Activated CD8-positive, alpha-beta memory T cell treated with anti-CD3 and anti-CD28 coated beads, Interleukin-2, amount 10 ng/mL, durations not matched to agents 7 days and 5 days (primary cell): Measurements from ENCODE around the gene COX20. TPM values are rescaled to one million over a fixed set of nuclear protein-coding genes. Genes with fewer than 3 reads are reported as not detected.

Experiments
- ATAC-seq: fragments of 150-1000 bp; cut with Tn5 transposase; one replicate; pipeline ENCODE4 v1.10.0; 2021; ENCODE audit warnings: moderate library complexity
- CTCF ChIA-PET: fragments of 350-600 bp; sonication (Branson Sonifier 250); formaldehyde crosslinking; loops from one replicate; lab custom pipeline; 2021; ENCODE audit warnings: antibody characterized with exemption; lab: Charles Lee
- DNase-seq: peaks from one replicate; pipeline ENCODE4 v3.0.0-alpha.2; 2020
- H3K27ac Mint-ChIP-seq: one replicate; pipeline ENCODE4 v1.8.0; 2021; ENCODE audit warnings: mild to moderate bottlenecking, mixed read lengths
- H3K27me3 Mint-ChIP-seq: one replicate; pipeline ENCODE4 v1.8.0; 2021; ENCODE audit warnings: mixed read lengths
- H3K36me3 Mint-ChIP-seq: one replicate; pipeline ENCODE4 v1.8.0; 2021; ENCODE audit warnings: mild to moderate bottlenecking, mixed read lengths
- H3K4me1 Mint-ChIP-seq: one replicate; pipeline ENCODE4 v1.8.0; 2021; ENCODE audit warnings: mixed read lengths
- H3K4me3 Mint-ChIP-seq: one replicate; pipeline ENCODE4 v1.8.0; 2021; ENCODE audit warnings: mild to moderate bottlenecking, moderate library complexity, mixed read lengths
- H3K9me3 Mint-ChIP-seq: one replicate; pipeline ENCODE4 v1.8.0; 2022; ENCODE audit warnings: low read depth, mixed read lengths
- total RNA-seq, 2 experiments: library from RNA; stranded (reverse); gene quantifications; one replicate each; pipeline ENCODE4 v1.2.3, GENCODE V29; 2021

The COX20 gene
- total RNA-seq, 2 experiments from 2014 or later, result 21.6 to 26.3 TPM

DNA sequence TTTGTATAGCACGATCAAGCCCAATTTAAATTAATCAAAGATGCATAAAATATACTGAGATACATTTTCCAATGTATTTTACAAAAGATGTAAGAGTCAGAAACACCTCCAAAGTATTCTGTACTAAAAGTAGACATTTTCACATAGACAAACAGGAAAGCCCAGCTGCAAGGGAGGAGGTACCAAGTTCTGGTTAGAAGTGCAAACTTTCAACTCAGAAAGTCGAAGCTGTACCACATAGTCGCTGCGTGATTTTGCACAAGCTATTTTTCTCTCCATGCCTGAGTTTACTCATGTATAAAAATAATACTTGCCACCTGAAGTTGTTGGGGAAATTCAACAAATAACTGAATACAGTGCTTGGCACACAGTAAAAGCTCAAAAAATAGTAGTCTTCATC, 34.5 kb downstream of the COX20 start:
- CTCF ChIA-PET, result no interaction called here
- Mint-ChIP-seq H3K9me3 (no peaks in the 10 kb centered on the region), H3K27me3 (no peaks in the 10 kb centered on the region), H3K4me1 (peaks cover 17% of the 10 kb centered on the region), H3K4me3 (no peak overlapping the region), H3K27ac (no peak overlapping the region), H3K36me3 (no peaks in the 10 kb centered on the region)
- no peak for ATAC-seq
- no peak for DNase-seq

DNA sequence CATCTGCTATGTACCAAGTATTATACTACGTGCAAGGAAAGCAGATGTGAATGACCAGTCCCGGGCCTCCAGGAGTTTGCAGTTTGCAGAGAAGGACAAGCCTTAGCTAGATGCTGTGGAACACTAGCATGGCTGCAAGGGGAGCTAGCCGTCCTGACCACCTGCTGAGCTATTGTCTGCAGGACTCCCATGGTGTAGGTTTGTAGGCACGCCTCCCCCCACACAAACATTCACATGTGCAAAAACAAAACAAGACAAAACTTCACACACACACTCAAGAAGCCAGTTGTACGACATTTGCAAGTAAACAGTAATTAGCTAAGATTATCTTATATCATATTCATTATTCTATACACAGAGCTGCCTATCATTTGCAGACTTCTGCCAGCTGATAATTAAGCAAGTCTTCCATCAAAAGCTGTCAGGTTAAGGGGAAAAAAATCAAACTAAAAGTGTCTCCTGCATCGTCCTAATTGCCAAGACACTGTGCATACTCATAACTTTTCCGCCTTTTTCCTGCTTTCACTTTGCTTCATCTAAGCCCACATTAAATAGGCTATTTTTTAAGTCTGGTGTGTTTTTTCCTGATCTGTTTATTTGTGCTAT, 39.6 kb downstream of the COX20 start:
- Mint-ChIP-seq H3K4me3 (no peak overlapping the region), H3K27me3 (no peaks in the 10 kb centered on the region), H3K27ac (no peak overlapping the region), H3K4me1 (no peaks in the 10 kb centered on the region), H3K9me3 (no peaks in the 10 kb centered on the region), H3K36me3 (no peaks in the 10 kb centered on the region)
- DNase-seq (no peak), ATAC-seq (no peak)
- CTCF ChIA-PET, result interaction anchor here (0.5 to 1.8 kb wide), 2 partner anchors 9 to 13 kb away, joined by 3 to 5 read pairs; no protein-coding TSS in a partner anchor

DNA sequence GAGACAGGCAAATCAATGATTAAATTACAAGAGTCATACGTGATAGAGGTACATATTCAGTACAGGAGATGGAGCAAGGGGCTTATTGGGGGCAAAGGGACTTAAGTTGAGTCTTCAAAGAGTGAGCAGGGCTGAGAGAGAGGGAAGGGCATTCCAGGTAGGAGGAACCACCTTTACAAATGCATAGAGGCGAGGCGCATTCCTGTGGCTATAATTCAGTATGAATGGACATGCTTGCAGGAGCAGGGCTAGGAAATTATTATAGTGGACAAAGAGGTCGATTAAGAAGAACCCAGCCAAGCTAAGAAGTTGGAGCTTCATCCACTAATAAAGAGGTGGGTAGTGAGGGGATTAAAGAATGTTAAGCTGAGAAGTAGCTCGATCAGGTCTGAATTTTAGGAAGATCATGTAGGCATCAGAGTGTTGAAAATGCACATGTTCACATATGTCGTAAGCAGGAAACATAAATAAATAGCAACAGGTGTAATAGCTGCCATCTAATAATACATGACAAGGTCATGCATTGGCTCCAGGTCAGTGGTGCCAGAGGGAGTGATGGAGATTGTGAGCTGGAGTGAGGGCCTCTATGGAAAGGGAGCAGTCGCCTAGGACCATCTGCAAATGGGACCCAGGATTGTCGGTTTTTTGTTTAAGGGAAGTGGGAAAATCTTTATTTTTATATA, 40.9 kb downstream of the COX20 start:
- Mint-ChIP-seq H3K4me3 (no peak overlapping the region), H3K4me1 (no peaks in the 10 kb centered on the region)

DNA sequence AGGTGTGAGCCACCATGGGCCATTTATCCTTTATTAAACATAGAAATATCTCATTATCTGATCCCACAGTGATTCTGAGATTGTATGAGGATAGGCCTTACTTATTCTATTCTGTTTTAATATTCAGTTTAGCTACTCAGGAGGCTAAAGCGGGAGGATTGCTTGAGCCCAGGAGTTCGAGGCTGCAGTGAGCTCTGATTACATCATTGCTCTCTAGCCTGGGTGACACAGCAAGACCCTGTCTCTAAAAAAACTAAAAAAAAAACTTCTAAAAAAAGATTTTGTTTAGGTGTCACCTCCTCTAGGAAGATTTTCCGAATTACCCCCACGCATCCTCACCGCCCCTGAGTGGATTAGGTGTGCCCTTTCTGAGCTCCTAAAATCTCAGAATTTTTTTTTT, 43.2 kb downstream of the COX20 start:
- no peaks in the 10 kb centered on the region for H3K27me3 Mint-ChIP-seq
- H3K27ac Mint-ChIP-seq, result no peak overlapping the region
- no peaks in the 10 kb centered on the region for H3K9me3 Mint-ChIP-seq
- ATAC-seq (no peak), DNase-seq (no peak)
- no peaks in the 10 kb centered on the region for H3K36me3 Mint-ChIP-seq
- H3K4me1 Mint-ChIP-seq, result no peaks in the 10 kb centered on the region
- CTCF ChIA-PET, result no interaction called here
- no peak overlapping the region for H3K4me3 Mint-ChIP-seq

More for the DNA sequence above, 40.9 kb downstream of the COX20 start:
- no peaks in the 10 kb centered on the region for H3K27me3 Mint-ChIP-seq
- DNase-seq (no peak), ATAC-seq (no peak)
- no peak overlapping the region for H3K27ac Mint-ChIP-seq
- CTCF ChIA-PET, result interaction anchor here (1.1 kb wide), 1 partner anchor 11 kb away, joined by 3 read pairs; no protein-coding TSS in a partner anchor
- H3K9me3 Mint-ChIP-seq, result no peaks in the 10 kb centered on the region
- H3K36me3 Mint-ChIP-seq, result no peaks in the 10 kb centered on the region

DNA sequence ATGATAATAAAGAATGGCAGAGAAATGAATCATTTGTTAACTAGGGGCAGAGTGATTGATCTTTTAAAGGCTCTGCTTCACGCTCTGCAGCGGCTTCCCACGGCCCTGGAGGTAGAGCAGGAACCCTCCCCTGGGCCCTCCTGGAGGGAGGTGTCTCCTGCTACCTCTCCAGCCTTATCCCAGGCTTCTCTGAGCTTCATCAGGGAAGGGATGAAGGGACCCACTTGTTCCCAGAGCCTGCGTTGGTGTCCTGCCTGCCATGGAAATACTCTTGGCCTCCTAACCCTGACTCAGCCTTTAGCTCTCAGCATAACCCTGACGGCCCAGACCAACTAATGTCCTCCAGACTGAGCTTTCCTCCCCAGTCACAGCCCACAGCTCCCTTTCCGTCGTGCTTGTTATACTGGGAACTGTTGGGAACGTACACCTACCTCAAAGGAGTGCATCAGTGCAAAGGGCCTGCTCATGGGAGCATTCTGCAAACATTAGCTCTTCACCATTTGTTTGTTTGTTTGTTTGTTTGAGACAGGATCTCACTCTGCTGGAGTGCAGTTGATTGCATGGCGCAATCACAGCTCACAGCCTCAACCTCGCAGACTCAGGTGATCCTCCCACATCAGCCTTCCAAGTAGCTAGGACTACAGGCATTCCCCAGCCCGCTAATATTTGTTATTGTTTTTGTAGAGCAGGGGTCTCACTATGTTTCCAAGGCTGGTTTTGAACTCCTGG, 46.3 kb downstream of the COX20 start:
- ATAC-seq (no peak), DNase-seq (no peak)
- Mint-ChIP-seq H3K4me3 (no peak overlapping the region), H3K36me3 (no peaks in the 10 kb centered on the region), H3K27ac (no peak overlapping the region), H3K27me3 (peaks cover 4% of the 10 kb centered on the region), H3K4me1 (no peaks in the 10 kb centered on the region), H3K9me3 (no peaks in the 10 kb centered on the region)
- CTCF ChIA-PET, result interaction anchor here (1.2 to 1.4 kb wide), 2 partner anchors 10 to 16 kb away, joined by 3 to 8 read pairs; no protein-coding TSS in a partner anchor

DNA sequence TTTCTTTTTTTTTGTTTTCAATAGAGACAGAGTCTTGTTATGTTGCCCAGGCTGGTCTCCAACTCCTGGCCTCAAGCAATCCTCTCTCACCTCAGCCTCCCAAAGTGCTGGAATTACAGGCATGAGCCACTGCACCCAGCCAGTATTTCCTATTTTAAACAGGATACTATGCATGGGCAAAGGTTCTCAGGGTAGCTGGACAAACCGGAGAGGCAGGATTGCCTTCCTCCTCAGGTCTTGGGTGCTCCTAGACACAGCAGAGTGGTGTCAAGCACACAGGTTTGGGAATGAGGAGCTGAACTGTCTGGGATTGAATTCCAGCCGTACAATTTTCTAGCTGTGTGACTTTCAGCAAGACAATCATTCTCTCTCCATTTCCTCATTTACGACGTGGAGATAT, 51.8 kb downstream of the COX20 start:
- H3K4me1 Mint-ChIP-seq, result no peaks in the 10 kb centered on the region
- H3K9me3 Mint-ChIP-seq, result no peaks in the 10 kb centered on the region
- no peak overlapping the region for H3K27ac Mint-ChIP-seq
- peaks cover 4% of the 10 kb centered on the region for H3K27me3 Mint-ChIP-seq
- CTCF ChIA-PET, result interaction anchor here (0.7 to 0.8 kb wide), 2 partner anchors 156 to 222 kb away, joined by 3 read pairs; no protein-coding TSS in a partner anchor
- no peaks in the 10 kb centered on the region for H3K36me3 Mint-ChIP-seq
- DNase-seq (no peak), ATAC-seq (no peak)
- no peak overlapping the region for H3K4me3 Mint-ChIP-seq

DNA sequence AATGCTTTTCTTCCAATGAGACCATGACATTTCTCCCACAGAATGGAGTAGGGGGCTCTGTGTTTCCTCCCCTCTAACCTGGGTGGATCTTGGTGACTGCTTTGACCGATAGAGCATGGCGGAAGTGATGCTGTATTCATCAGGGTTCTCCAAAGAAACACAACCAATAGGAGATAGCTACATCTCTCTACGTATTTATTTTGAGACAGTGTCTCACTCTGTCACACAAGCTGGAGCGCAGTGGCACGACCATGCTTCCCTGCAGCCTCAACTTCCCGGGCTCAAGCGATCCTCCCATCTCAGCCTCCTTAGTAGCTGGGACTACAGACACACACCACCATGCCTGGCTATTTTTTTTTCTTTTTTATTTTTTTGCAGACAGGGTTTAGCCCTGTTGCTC, 58.4 kb downstream of the COX20 start:
- Mint-ChIP-seq H3K36me3 (no peaks in the 10 kb centered on the region), H3K9me3 (no peaks in the 10 kb centered on the region), H3K27ac (no peak overlapping the region), H3K4me1 (no peaks in the 10 kb centered on the region), H3K27me3 (no peaks in the 10 kb centered on the region), H3K4me3 (no peak overlapping the region)
- no peak for ATAC-seq
- CTCF ChIA-PET, result no interaction called here
- no peak for DNase-seq

Other genes with a start within 250 kb of the COX20 start
- gene DESI2, start 182.5 kb upstream of the COX20 start, total RNA-seq, result 10 to 100 TPM; 24.5 to 26.4 TPM
- gene HNRNPU, start 28.9 kb downstream of the COX20 start, total RNA-seq, result 100 to 1,000 TPM; 410 to 503 TPM